ENCODE results near the gene NBEA.

GRCh38 chr13:35702316-35702715, 760.2 kb downstream of the NBEA start:
- TF ChIP-seq CREB1 (IDR thresholded peaks at IDR 0.05; ENCODE audit: low read depth), result no peak
- TF ChIP-seq NFIC (IDR thresholded peaks at IDR 0.05), result no peak
- no peak for TF ChIP-seq REST (IDR thresholded peaks at IDR 0.05; ENCODE audit: low read depth)
- no peak for TF ChIP-seq YY1 (IDR thresholded peaks at IDR 0.05; ENCODE audit: low read depth)
- TF ChIP-seq EP300 (IDR thresholded peaks at IDR 0.05; ENCODE audit: borderline replicate concordance), result no peak
- TF ChIP-seq RAD21 (IDR thresholded peaks at IDR 0.05; ENCODE audit: low read depth), result no peak
- TF ChIP-seq EGR1 (IDR thresholded peaks at IDR 0.05), result no peak
- TF ChIP-seq MAX (IDR thresholded peaks at IDR 0.05), result no peak
- no peak for TF ChIP-seq CEBPB (IDR thresholded peaks at IDR 0.05)
- TF ChIP-seq FOXM1 (IDR thresholded peaks at IDR 0.05; ENCODE audit: borderline replicate concordance, low read depth), result no peak
- no peak for TF ChIP-seq TAF1 (IDR thresholded peaks at IDR 0.05; ENCODE audit: low read depth)
- TF ChIP-seq ZBTB7A (IDR thresholded peaks at IDR 0.05; ENCODE audit: low read depth), result no peak
- no peak for TF ChIP-seq TCF12 (IDR thresholded peaks at IDR 0.05; ENCODE audit: low read depth)
- TF ChIP-seq, protein P1, sequence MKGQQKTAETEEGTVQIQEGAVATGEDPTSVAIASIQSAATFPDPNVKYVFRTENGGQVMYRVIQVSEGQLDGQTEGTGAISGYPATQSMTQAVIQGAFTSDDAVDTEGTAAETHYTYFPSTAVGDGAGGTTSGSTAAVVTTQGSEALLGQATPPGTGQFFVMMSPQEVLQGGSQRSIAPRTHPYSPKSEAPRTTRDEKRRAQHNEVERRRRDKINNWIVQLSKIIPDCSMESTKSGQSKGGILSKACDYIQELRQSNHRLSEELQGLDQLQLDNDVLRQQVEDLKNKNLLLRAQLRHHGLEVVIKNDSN (IDR thresholded peaks at IDR 0.05), result no peak

Data from Ishikawa (cell line).